Activated CD8-positive, alpha-beta memory T cell treated with anti-CD3 and anti-CD28 coated beads for 1 hour (primary cell): Measurements from ENCODE around the gene CCDC77.

ENCODE experiments used
- DNase-seq, 2 donors: peaks; one replicate each; pipeline ENCODE4 v3.0.0-alpha.2; 2020; ENCODE audit warnings: low read depth in 1 of 2; ENCODE audit errors: extremely low read depth in 1 of 2

Gene CCDC77

DNA sequence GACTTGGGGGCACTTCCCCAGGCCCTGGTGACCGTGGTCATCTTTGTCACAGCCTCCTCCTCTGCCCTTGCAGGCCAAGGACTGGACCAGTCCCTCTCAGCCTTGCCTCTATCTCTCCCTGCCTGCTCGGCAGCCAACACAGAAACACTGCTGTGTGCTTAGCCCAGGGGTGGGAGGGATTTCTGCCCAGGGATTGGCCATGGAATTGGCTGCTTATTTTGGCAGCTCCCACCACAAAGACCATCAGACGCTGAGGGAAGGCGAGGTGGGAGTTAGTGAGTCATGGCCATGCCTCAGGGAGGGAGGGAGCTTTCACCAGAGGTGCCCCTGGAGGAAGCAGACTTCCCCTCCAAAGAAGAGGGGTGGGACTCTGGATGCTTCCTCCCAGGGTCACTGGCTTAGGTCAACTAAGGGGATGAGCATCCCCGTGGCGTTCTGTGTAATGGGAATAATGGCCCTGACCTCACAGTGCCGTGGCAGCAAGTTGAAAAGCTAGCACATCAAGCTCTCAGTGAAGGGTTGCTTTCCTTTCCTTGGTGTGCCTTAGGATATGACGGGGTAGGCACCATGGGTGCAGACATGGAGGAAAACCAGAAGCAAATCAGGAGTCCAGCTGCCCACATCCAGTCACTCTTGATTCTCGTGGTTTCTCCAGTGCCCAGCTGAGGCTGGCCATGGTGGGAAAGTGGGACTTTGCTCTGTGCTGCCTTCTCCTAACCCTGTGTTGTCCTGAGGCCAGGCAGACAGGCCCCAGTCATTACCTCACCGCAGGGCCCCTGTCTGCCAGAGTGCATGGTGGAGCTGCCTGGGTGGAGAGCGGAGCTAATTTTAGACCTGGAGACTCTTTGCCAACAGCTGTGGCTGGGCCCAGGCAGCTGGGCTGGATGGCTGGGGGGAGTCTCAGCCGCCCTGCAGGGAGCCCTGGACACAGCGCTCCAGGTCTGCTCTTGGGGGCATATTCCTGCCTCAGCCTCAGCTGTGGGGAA lies 79.7 kb downstream of the CCDC77 start:
- DNase-seq, result no peak

GRCh38 chr12:482061-482460 lies 80.6 kb downstream of the CCDC77 start:
- no peak for DNase-seq

DNA sequence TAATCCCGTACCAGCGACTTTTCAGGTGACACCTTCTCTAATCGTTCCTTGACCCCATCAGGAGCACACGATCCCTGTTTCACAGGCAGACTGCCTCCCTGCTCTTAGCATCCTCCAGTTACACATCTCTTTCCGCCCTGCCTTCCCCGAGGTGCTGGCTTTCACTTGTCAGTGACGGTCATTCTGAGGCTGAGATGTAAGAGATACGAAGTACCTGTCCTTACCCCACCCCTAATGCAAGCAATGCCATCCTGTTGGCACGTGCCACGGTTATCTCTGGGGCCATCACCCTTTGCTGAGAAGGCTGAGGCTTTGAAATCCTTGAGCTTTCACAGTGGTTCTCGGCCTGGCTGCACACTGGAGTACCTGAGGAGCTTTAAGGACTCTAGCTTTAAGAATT lies 82.7 kb downstream of the CCDC77 start:
- DNase-seq, result no peak

GRCh38 chr12:490260-490659 lies 88.8 kb downstream of the CCDC77 start:
- no peak for DNase-seq
